Measurements from ENCODE around the gene WDR54.
A peak's percentile ranks its signal among the peaks of the same experiment; 100 is the strongest.
"Not testable (repeated sequence)": the region's sequence is repeated elsewhere in the genome, so short reads cannot be mapped to it uniquely, and the experiment has no call there.

WDR54 gene

GRCh38 chr2:74429487-74430451 is 8.2 kb downstream of the WDR54 start:
- no peak for DNase-seq (ENCODE audit: low read depth, low spot score)

- DNase-seq (ENCODE audit: low read depth, low spot score), result no peak
Measured at GRCh38 chr2:74430502-74430901, 9.0 kb downstream of the WDR54 start.

GRCh38 chr2:74436111-74436805 is 14.7 kb downstream of the WDR54 start:
- DNase-seq (ENCODE audit: low read depth, low spot score), result no peak

- DNase-seq (ENCODE audit: low read depth, low spot score), result no peak
Measured at GRCh38 chr2:74436848-74437695, 15.5 kb downstream of the WDR54 start.

- no peak for DNase-seq (ENCODE audit: low read depth, low spot score)
Measured at GRCh38 chr2:74438248-74438647, 16.7 kb downstream of the WDR54 start.

- DNase-seq (ENCODE audit: low read depth, low spot score), result no peak
Measured at GRCh38 chr2:74439373-74439772, 17.8 kb downstream of the WDR54 start.

GRCh38 chr2:74439803-74440377 is 18.4 kb downstream of the WDR54 start:
- peak; percentile 52 for DNase-seq (ENCODE audit: low read depth, low spot score)

- DNase-seq (ENCODE audit: low read depth, low spot score), result peak; percentile 93
Measured at GRCh38 chr2:74440378-74441169, 19.0 kb downstream of the WDR54 start.

GRCh38 chr2:74441170-74441689 is 19.7 kb downstream of the WDR54 start:
- no peak for DNase-seq (ENCODE audit: low read depth, low spot score)

GRCh38 chr2:74441690-74442482 is 20.4 kb downstream of the WDR54 start, which contains the start of gene RTKN:
TSS of gene RTKN (minus strand) at chr2:74441937. CDS start at chr2:74441816, 121 bp downstream.
- peak; percentile 91 for DNase-seq (ENCODE audit: low read depth, low spot score)

GRCh38 chr2:74442483-74443297 is 21.2 kb downstream of the WDR54 start:
- not testable (repeated sequence) for DNase-seq (ENCODE audit: low read depth, low spot score)

GRCh38 chr2:74444498-74445318 is 23.2 kb downstream of the WDR54 start:
- no peak for DNase-seq (ENCODE audit: low read depth, low spot score)

GRCh38 chr2:74447230-74447999 is 25.9 kb downstream of the WDR54 start:
- DNase-seq (ENCODE audit: low read depth, low spot score), result no peak

GRCh38 chr2:74448771-74449170 is 27.2 kb downstream of the WDR54 start:
- no peak for DNase-seq (ENCODE audit: low read depth, low spot score)

GRCh38 chr2:74450570-74451190 is 29.1 kb downstream of the WDR54 start:
- DNase-seq (ENCODE audit: low read depth, low spot score), result no peak

All from ELF-1 (cell line).